Peyer's patch (tissue), 4 donors: ENCODE data around the gene COL13A1. TPM values are rescaled to one million over a fixed set of nuclear protein-coding genes. Genes with fewer than 3 reads are reported as not detected.

Experiments used
- DNase-seq, 3 donors: peaks; one replicate each; pipeline ENCODE4 v3.0.0-alpha.2; 2017 to 2019
- H3K27ac ChIP-seq, 4 donors: fragments of 200-600 bp; sonication (generic); one replicate each; pipeline ENCODE4 v1.5.1; 2016 to 2019
- H3K27me3 ChIP-seq, 2 donors: fragments of 200-600 bp; sonication (generic); one replicate each; pipeline ENCODE4 v1.5.1; 2019
- H3K36me3 ChIP-seq, 3 donors: fragments of 200-600 bp; sonication (generic); one replicate each; pipeline ENCODE4 v1.5.1; 2016 to 2019
- H3K4me1 ChIP-seq, 4 donors: fragments of 200-600 bp; sonication (generic); one replicate each; pipeline ENCODE4 v1.5.1; 2016 to 2019
- H3K4me3 ChIP-seq, 4 donors: fragments of 200-600 bp; sonication (generic); 1 replicate in 3 of 4; 2 replicates in 1 of 4; pipeline ENCODE4 v1.5.1; 2016 to 2019; ENCODE audit warnings: mild to moderate bottlenecking in 1 of 4
- H3K9me3 ChIP-seq, 4 donors: fragments of 200-600 bp; sonication (generic); one replicate each; pipeline ENCODE4 v1.5.1; 2016 to 2019; ENCODE audit warnings: mild to moderate bottlenecking in 1 of 4
- CTCF ChIP-seq, 6 experiments: fragments of 450-650 bp in 4 of 6; fragments of 200-600 bp in 2 of 6; sonication (generic) in 1 of 6; IDR thresholded peaks; one replicate each; pipeline ENCODE4 v1.5.1; 2017 to 2019; ENCODE audit warnings: antibody characterized with exemption in 6 of 6, mild to moderate bottlenecking in 3 of 6, moderate library complexity in 1 of 6
- POLR2A ChIP-seq, 2 donors: fragments of 450-650 bp; IDR thresholded peaks; one replicate each; pipeline ENCODE4 v1.5.1; 2017; ENCODE audit warnings: antibody characterized with exemption in 2 of 2, mild to moderate bottlenecking in 2 of 2, moderate library complexity in 2 of 2
- total RNA-seq, 4 donors: library from RNA; depleted of rRNA; stranded (reverse); fragments of >200 nt; gene quantifications; one replicate each; pipeline ENCODE4 v1.1.0, GENCODE V29; 2016

Gene COL13A1
- total RNA-seq, 4 donors from 2014 or later = 0.94 to 6.6 (median 3.9) TPM; not detected in 1

- no peak for TF ChIP-seq POLR2A (IDR thresholded peaks at IDR 0.05)
- no peak for TF ChIP-seq CTCF (IDR thresholded peaks at IDR 0.05)
- Histone ChIP-seq H3K27ac (no peak overlapping the region), H3K27me3 (peaks cover 0 to 2% of the 10 kb centered on the region in 2 donors), H3K9me3 (no peaks in the 10 kb centered on the region), H3K4me3 (no peak overlapping the region), H3K36me3 (no peaks in the 10 kb centered on the region), H3K4me1 (no peaks in the 10 kb centered on the region)
- DNase-seq = peak in 1 of 3 donors; percentile 50
These were observed 192.6 kb downstream of the COL13A1 start for GRCh38 chr10:69994262-69994661.

- TF ChIP-seq CTCF (IDR thresholded peaks at IDR 0.05) (no peak), POLR2A (IDR thresholded peaks at IDR 0.05) (no peak)
- no peaks in the 10 kb centered on the region for H3K4me1 ChIP-seq
- H3K27ac ChIP-seq = no peak overlapping the region
- no peak for DNase-seq
- H3K36me3 ChIP-seq = no peaks in the 10 kb centered on the region
- H3K4me3 ChIP-seq = no peak overlapping the region
- no peaks in the 10 kb centered on the region for H3K27me3 ChIP-seq
- H3K9me3 ChIP-seq = no peaks in the 10 kb centered on the region
These were observed 194.9 kb downstream of the COL13A1 start for GRCh38 chr10:69996611-69997010.

GRCh38 chr10:70000262-70000661 lies 198.6 kb downstream of the COL13A1 start:
- H3K27ac ChIP-seq = no peak overlapping the region
- H3K9me3 ChIP-seq = no peaks in the 10 kb centered on the region
- no peak for DNase-seq
- no peaks in the 10 kb centered on the region for H3K27me3 ChIP-seq
- no peaks in the 10 kb centered on the region for H3K4me1 ChIP-seq
- H3K4me3 ChIP-seq = no peak overlapping the region
- H3K36me3 ChIP-seq = no peaks in the 10 kb centered on the region
- TF ChIP-seq POLR2A (IDR thresholded peaks at IDR 0.05) (no peak), CTCF (IDR thresholded peaks at IDR 0.05) (no peak)

- Histone ChIP-seq H3K4me1 (no peaks in the 10 kb centered on the region), H3K36me3 (no peaks in the 10 kb centered on the region), H3K9me3 (no peaks in the 10 kb centered on the region), H3K4me3 (no peak overlapping the region), H3K27me3 (no peaks in the 10 kb centered on the region), H3K27ac (no peak overlapping the region)
- no peak for DNase-seq
- no peak for TF ChIP-seq CTCF (IDR thresholded peaks at IDR 0.05)
These were observed 205.6 kb downstream of the COL13A1 start for GRCh38 chr10:70007116-70007820.

Other genes with a start within 250 kb of the COL13A1 start
- 1 to 10 TPM in 2 of 4 donors, not detected in 2; 1.1 to 1.2 TPM for gene NEUROG3, start 228.5 kb upstream of the COL13A1 start, total RNA-seq
- 1 to 10 TPM in 2 of 4 donors, not detected in 2; 1.4 to 2.4 TPM for gene FAM241B, start 171.7 kb upstream of the COL13A1 start, total RNA-seq